HK-2 (cell line): Measurements from ENCODE around the gene PHGDH.

Experiments
- DNase-seq: peaks from one replicate; pipeline ENCODE4 v3.0.0-alpha.2; 2018; ENCODE audit not compliant: unreplicated experiment

Gene PHGDH

GRCh38 chr1:119790451-119791198 lies 78.9 kb downstream of the PHGDH start:
- no peak for DNase-seq

DNA sequence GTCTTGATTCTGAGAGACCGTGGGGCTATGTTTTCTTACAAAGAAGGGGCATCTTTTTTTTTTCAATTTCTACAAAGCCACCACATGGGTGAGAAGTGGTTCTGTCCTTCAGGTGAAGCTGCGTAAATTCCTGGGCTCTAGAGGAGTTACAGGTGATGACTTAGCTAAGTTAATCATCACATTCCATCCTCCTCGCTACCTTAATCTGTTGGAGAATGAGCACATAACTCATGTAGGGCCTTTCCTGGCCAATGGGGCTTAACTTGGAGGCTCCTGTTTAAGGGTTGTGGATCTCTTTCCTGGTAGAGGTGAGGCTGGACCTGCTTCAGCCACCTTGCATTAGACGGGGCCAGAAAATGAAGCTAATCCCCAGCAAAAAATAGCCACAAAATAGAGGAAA lies 79.6 kb downstream of the PHGDH start:
- no peak for DNase-seq
